ENCODE measurements around the gene FAM83G.
"Not testable (repeated sequence)": the region's sequence is repeated elsewhere in the genome, so short reads cannot be mapped to it uniquely, and the experiment has no call there.

FAM83G gene

GRCh38 chr17:18950944-18951905 lies 53.3 kb downstream of the FAM83G start:
- DNase-seq: no peak

GRCh38 chr17:18950346-18950745 lies 54.2 kb downstream of the FAM83G start:
- no peak for DNase-seq

GRCh38 chr17:18949566-18949965 lies 55.0 kb downstream of the FAM83G start:
- DNase-seq: no peak

GRCh38 chr17:18948476-18949006 lies 56.0 kb downstream of the FAM83G start:
- DNase-seq: no peak

- no peak for DNase-seq
These were observed 56.7 kb downstream of the FAM83G start for GRCh38 chr17:18947866-18948265.

GRCh38 chr17:18946536-18946935 lies 58.0 kb downstream of the FAM83G start:
- DNase-seq: no peak

GRCh38 chr17:18944646-18945045 lies 59.9 kb downstream of the FAM83G start:
- no peak for DNase-seq

GRCh38 chr17:18938692-18939023 lies 65.9 kb downstream of the FAM83G start:
- DNase-seq: no peak

- no peak for DNase-seq
These were observed 66.4 kb downstream of the FAM83G start for GRCh38 chr17:18937981-18938691.

- DNase-seq: no peak
These were observed 71.2 kb downstream of the FAM83G start for GRCh38 chr17:18933102-18934058.

- no peak for DNase-seq
These were observed 72.1 kb downstream of the FAM83G start for GRCh38 chr17:18932360-18933055.

- no peak for DNase-seq
These were observed 75.9 kb downstream of the FAM83G start for GRCh38 chr17:18928628-18929125.

- DNase-seq: no peak
These were observed 79.4 kb downstream of the FAM83G start for GRCh38 chr17:18925187-18925586.

GRCh38 chr17:18922596-18922995 lies 82.0 kb downstream of the FAM83G start:
- DNase-seq: not testable (repeated sequence)

- no peak for DNase-seq
These were observed 82.6 kb downstream of the FAM83G start for GRCh38 chr17:18921912-18922451.

GRCh38 chr17:18921485-18921884 lies 83.1 kb downstream of the FAM83G start:
- DNase-seq: no peak

GRCh38 chr17:18920911-18921441 lies 83.6 kb downstream of the FAM83G start:
- no peak for DNase-seq

GRCh38 chr17:18919963-18920362 lies 84.6 kb downstream of the FAM83G start:
- no peak for DNase-seq

Measured in NCI-H2029 treated with DMSO at 0.1 percent for 48 hours (cell line).